ENCODE results near the gene EPS15.

EPS15 gene

DNA sequence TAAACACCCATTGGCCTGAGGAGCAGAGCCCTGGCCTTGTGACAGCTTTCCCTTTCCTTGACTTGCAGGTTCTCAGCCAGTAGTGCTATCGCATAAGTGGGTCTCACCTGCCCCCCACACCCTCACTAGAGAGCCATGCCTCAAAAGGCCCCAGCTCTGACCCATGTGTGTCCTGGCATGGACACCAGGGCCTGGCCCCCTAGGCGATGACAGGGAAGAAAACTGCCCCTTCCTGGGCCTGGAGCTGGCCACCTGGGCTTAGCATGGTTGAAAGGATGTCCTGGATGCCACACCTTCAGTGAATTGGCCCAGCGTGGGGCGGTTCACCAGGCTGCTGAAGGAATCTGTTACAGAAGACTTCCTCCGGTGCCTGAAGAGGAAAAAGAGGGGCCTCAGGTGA lies 207.2 kb downstream of the EPS15 start:
- DNase-seq = no peak

DNA sequence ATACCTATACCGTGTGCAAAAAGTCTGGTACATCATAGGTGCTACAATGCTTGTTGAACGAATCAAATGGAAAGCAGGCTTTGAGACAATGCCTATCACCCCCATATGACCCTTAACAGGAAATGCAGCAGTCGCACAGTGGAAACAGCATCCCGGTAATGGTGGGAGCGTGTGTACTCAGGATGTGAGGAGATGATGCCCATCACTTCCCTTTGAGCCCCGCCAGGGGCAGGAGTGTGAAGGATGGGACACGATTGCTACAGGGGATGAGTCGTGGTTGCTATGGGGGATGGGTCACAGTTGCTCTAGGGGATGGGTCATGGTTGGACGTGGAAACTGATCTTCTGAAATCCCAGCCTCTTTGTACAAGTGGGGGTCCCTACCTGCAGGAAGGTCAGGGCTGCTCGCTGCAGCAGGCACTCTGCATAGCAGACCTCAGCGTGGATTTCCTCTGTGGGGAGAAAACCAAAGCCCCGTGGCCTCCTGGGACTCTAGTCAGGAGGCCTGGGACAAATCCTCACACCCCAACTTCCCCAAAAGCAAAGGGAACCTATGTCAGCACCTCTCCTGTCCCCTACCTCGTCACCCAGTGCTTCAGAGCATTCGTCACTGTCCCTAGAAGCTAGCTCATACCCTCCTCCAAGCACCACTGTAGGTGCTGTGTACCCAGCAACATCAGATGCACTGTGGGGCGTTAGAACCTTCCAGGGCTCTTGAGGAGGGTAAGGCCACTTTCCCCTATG lies 208.0 kb downstream of the EPS15 start:
- DNase-seq = no peak

- DNase-seq = no peak
Observed at GRCh38 chr1:51309291-51309690, 209.8 kb downstream of the EPS15 start.

- no peak for DNase-seq
Observed at GRCh38 chr1:51308636-51309035, 210.4 kb downstream of the EPS15 start.

DNA sequence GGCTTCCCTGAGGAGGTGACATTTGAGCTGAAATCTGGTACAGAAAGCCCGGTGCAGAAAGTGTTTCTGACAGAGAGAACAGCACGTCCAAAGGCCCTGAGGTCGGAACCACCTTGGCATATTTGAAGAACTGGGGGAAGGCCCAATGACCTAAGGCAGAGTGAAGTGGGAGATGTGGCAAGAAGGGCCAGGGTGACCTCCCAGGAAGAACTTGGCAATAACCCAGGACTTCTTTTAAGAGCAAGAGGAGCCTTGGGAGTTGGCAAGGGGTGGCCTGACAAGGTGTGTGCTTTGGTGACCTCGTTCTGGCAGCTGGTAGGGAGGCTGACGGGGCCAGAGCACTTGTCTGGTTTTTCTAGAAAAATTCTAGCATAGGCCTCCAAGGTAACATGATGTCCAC lies 212.1 kb downstream of the EPS15 start:
- DNase-seq = no peak

GRCh38 chr1:51305371-51305823 lies 213.7 kb downstream of the EPS15 start:
- no peak for DNase-seq

GRCh38 chr1:51304360-51304759 lies 214.7 kb downstream of the EPS15 start:
- no peak for DNase-seq
